ENCODE data around the gene ADCY1.

DNA sequence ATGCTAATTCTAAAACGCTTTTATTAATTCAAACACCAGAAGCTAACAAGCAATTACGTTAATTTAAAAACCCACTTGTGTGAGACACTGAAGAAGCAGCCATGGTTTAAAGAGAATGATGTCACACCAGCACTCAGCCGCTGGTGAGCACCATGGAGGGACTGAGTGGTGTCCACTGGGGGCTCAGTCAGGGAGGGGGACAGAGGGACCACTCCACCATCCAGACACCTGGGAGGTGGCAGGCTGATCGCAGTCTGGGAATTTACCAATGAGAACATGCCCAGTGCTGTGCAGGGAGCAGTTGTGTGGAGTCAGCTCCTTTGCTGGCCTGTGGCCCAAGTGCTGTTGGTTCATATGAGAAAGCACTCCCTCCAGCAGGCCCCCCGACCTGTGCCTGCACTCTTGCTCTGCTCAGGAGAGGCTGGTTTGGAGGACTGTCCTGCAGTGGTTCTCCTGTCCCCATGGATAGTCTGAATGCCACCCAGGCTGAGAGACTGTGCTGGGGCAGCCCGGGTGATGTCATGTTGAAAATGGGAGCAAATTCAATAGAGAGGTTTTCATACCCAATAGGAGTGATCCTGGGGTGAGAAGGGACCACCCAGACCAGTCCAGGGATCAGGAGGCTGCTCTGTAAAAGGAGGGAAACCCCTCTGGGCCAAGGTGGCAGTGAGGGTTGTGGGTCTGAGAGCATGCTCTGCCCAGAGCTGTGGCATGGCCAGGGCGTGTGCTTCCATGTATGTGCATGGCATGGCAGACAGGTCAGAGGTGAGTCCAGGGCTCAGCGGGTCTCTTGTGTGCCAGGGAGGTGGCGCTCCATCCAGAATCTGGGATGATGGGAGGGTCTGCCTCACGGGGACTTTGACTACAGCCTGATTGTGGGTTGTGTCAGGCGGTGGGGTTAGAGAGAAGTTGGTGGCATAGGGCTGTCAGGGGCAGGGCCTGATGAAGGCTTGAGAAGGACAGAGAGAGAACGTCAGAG, 12.7 kb downstream of the ADCY1 start:
- TF ChIP-seq GATA2 (IDR thresholded peaks at IDR 0.05; ENCODE audit: low read depth, low read length) (no peak), GATA3 (IDR thresholded peaks at IDR 0.05; ENCODE audit: low read depth, low read length) (no peak)
